A549 (cell line): ENCODE results near the gene TAF1A. TPM values are rescaled to one million over a fixed set of nuclear protein-coding genes. Genes with fewer than 3 reads are reported as not detected.

ENCODE experiments used
- ATAC-seq, 2 experiments: fragments of 200-7000 bp in 1 of 2; fragments of >200 bp in 1 of 2; cut with Nextera tagmentation in 1 of 2; cut with Tn5 transposase in 1 of 2; 3 replicates each; pipeline versions ENCODE4 v1.8.0 to v1.9.1; 2018 to 2020; ENCODE audit warnings: mild to moderate bottlenecking in 1 of 2, moderate library complexity in 1 of 2
- CTCF ChIA-PET: fragments of 300-600 bp; sonication (Branson Sonifier 250); formaldehyde crosslinking; extraction: SDS; loops from one replicate; lab custom pipeline; 2021; ENCODE audit warnings: antibody characterized with exemption, inconsistent platforms; lab: Yijun Ruan, JAX
- POLR2A ChIA-PET: fragments of 350-600 bp; formaldehyde crosslinking; extraction: SDS; loops from one replicate; lab custom pipeline; 2021; ENCODE audit warnings: antibody characterized with exemption, inconsistent platforms; lab: Yijun Ruan, JAX
- DNase-seq, 2 experiments: peaks; one replicate each; pipeline versions ENCODE4 v3.0.0 to v3.0.0-alpha.2; 2011 to 2016; ENCODE audit warnings: low read depth in 1 of 2, low spot score in 1 of 2
- FAIRE-seq: peaks from 2 replicates; lab custom pipeline; 2011; peaks lifted over from hg19 to GRCh38; lab: Jason Lieb, UNC
- H3K27ac ChIP-seq, 2 experiments: fragments of >200 bp; sonication (Bioruptor Twin); formaldehyde crosslinking; 3 replicates each; pipeline ENCODE4 v1.5.1; 2016 to 2017
- H3K4me1 ChIP-seq: fragments of >200 bp; sonication (Bioruptor Twin); formaldehyde crosslinking; 3 replicates; pipeline ENCODE4 v1.6.1; 2016
- H3K4me2 ChIP-seq: fragments of >200 bp; sonication (Bioruptor Twin); formaldehyde crosslinking; 3 replicates; pipeline ENCODE4 v1.6.1; 2016
- H3K4me3 ChIP-seq: fragments of >200 bp; sonication (Bioruptor Twin); formaldehyde crosslinking; 3 replicates; pipeline ENCODE4 v1.5.1; 2016
- H3K9me3 ChIP-seq: fragments of >200 bp; sonication (Bioruptor Twin); formaldehyde crosslinking; 3 replicates; pipeline ENCODE4 v1.6.1; 2016
- BHLHE40 ChIP-seq: IDR thresholded peaks from 2 replicates; pipeline ENCODE4 v1.6.1; 2012; ENCODE audit warnings: low read depth, low read length, inconsistent platforms
- CBX2 ChIP-seq: fragments of 200-600 bp; sonication (generic); IDR thresholded peaks from 2 replicates; pipeline ENCODE4 v1.6.1; 2016; ENCODE audit warnings: low read depth, mild to moderate bottlenecking, borderline replicate concordance
- CBX8 ChIP-seq: fragments of 200-600 bp; sonication (generic); IDR thresholded peaks from 2 replicates; pipeline ENCODE4 v1.6.1; 2016
- EHF ChIP-seq: fragments of 250-450 bp; sonication (Bioruptor Pico); IDR thresholded peaks from 2 replicates; pipeline ENCODE4 v1.5.0; 2020; ENCODE audit warnings: mild to moderate bottlenecking
- EHMT2 ChIP-seq: fragments of 200-600 bp; sonication (generic); IDR thresholded peaks from 2 replicates; pipeline ENCODE4 v1.6.1; 2016; ENCODE audit warnings: antibody characterized with exemption, low read depth, mild to moderate bottlenecking, moderate library complexity
- EP300 ChIP-seq, 2 experiments: fragments of >200 bp; sonication (Bioruptor Twin); formaldehyde crosslinking; IDR thresholded peaks; 2 replicates in 1 of 2; 3 replicates in 1 of 2; pipeline ENCODE4 v1.6.1; 2016 to 2017
- ESRRA ChIP-seq: fragments of 150-350 bp; IDR thresholded peaks from 2 replicates; pipeline ENCODE4 v1.6.1; 2014; ENCODE audit warnings: mild to moderate bottlenecking, low read length, borderline replicate concordance
- FOSL2 ChIP-seq, 2 experiments: fragments of 450-650 bp in 1 of 2; fragments of >200 bp in 1 of 2; sonication (Bioruptor Twin) in 1 of 2; formaldehyde crosslinking; IDR thresholded peaks; 2 replicates each; pipeline versions ENCODE4 v1.5.0 to v1.6.1; 2016 to 2020; ENCODE audit warnings: mild to moderate bottlenecking in 1 of 2, moderate library complexity in 1 of 2
- FOXS1 ChIP-seq: fragments of 250-450 bp; sonication (Bioruptor Pico); IDR thresholded peaks from 2 replicates; pipeline ENCODE4 v1.5.0; 2020; ENCODE audit warnings: mild to moderate bottlenecking, moderate library complexity
- HEYL ChIP-seq: fragments of 250-450 bp; sonication (Bioruptor Pico); IDR thresholded peaks from 2 replicates; pipeline ENCODE4 v1.8.0; 2021; ENCODE audit warnings: mild to moderate bottlenecking, moderate library complexity
- HOXB5 ChIP-seq: fragments of 250-450 bp; sonication (Bioruptor Pico); IDR thresholded peaks from 2 replicates; pipeline ENCODE4 v1.5.0; 2020; ENCODE audit warnings: mild to moderate bottlenecking, moderate library complexity
- JUN ChIP-seq, 2 experiments: fragments of >200 bp; sonication (Bioruptor Twin); formaldehyde crosslinking; IDR thresholded peaks; 2 replicates in 1 of 2; 3 replicates in 1 of 2; pipeline ENCODE4 v1.6.1; 2016 to 2017
- KDM1A ChIP-seq: fragments of 200-600 bp; sonication (generic); IDR thresholded peaks from 2 replicates; pipeline ENCODE4 v1.6.1; 2016; ENCODE audit warnings: low read depth, mild to moderate bottlenecking
- MAFK ChIP-seq: fragments of 450-650 bp; IDR thresholded peaks from 2 replicates; pipeline ENCODE4 v1.6.1; 2014; ENCODE audit not compliant: partially characterized antibody
- MAX ChIP-seq: IDR thresholded peaks from 2 replicates; pipeline ENCODE4 v1.6.1; 2012
- MAZ ChIP-seq: fragments of 150-350 bp; IDR thresholded peaks from 2 replicates; pipeline ENCODE4 v1.6.1; 2014; ENCODE audit warnings: antibody characterized with exemption, low read depth, low read length, borderline replicate concordance
- MYC ChIP-seq: IDR thresholded peaks from 2 replicates; pipeline ENCODE4 v1.6.1; 2012; ENCODE audit warnings: mild to moderate bottlenecking, inconsistent platforms, low read length, improper control_type of control experiment, borderline replicate concordance
- NFE2L2 ChIP-seq: fragments of 150-350 bp; conservative IDR thresholded peaks from 2 replicates; pipeline ENCODE4 v1.6.1; 2014; ENCODE audit warnings: low read length
- NR3C1 ChIP-seq: fragments of >200 bp; sonication (Bioruptor Twin); formaldehyde crosslinking; IDR thresholded peaks from 3 replicates; pipeline ENCODE4 v1.6.1; 2017
- PHF8 ChIP-seq: fragments of 200-600 bp; sonication (generic); IDR thresholded peaks from 2 replicates; pipeline ENCODE4 v1.6.1; 2016; ENCODE audit warnings: low read depth, mild to moderate bottlenecking, antibody characterized with exemption, moderate library complexity, borderline replicate concordance
- POLR2A ChIP-seq: IDR thresholded peaks from 2 replicates; pipeline ENCODE4 v1.6.1; 2012; ENCODE audit warnings: mild to moderate bottlenecking, low read length
- RAD21 ChIP-seq, 2 experiments: fragments of >200 bp in 1 of 2; sonication (Bioruptor Twin) in 1 of 2; formaldehyde crosslinking in 1 of 2; IDR thresholded peaks in 1 of 2; conservative IDR thresholded peaks in 1 of 2; 2 replicates in 1 of 2; 3 replicates in 1 of 2; pipeline ENCODE4 v1.6.1; 2012 to 2018; ENCODE audit warnings: inconsistent platforms in 1 of 2
- RARB ChIP-seq: fragments of 250-450 bp; sonication (Bioruptor Pico); IDR thresholded peaks from 2 replicates; pipeline ENCODE4 v1.8.0; 2021; ENCODE audit warnings: mild to moderate bottlenecking, moderate library complexity
- REST ChIP-seq: fragments of 200-600 bp; sonication (generic); IDR thresholded peaks from 2 replicates; pipeline ENCODE4 v1.6.1; 2016; ENCODE audit warnings: antibody characterized with exemption, mild to moderate bottlenecking, moderate library complexity
- RFX5 ChIP-seq: fragments of 450-650 bp; IDR thresholded peaks from 2 replicates; pipeline ENCODE4 v1.7.1; 2014; ENCODE audit warnings: antibody characterized with exemption, mild to moderate bottlenecking, moderate library complexity
- RNF2 ChIP-seq: fragments of 200-600 bp; sonication (generic); IDR thresholded peaks from 2 replicates; pipeline ENCODE4 v1.6.1; 2016; ENCODE audit warnings: low read depth, mild to moderate bottlenecking, antibody characterized with exemption, moderate library complexity, borderline replicate concordance
- TFCP2L1 ChIP-seq: fragments of 250-450 bp; sonication (Bioruptor Pico); IDR thresholded peaks from 2 replicates; pipeline ENCODE4 v1.5.0; 2021; ENCODE audit warnings: mild to moderate bottlenecking
- USF2 ChIP-seq: fragments of 450-650 bp; IDR thresholded peaks from 2 replicates; pipeline ENCODE4 v1.6.1; 2014; ENCODE audit warnings: antibody characterized with exemption
- ZC3H11A ChIP-seq: fragments of 450-650 bp; IDR thresholded peaks from 2 replicates; pipeline ENCODE4 v1.6.1; 2014; ENCODE audit warnings: antibody characterized with exemption, mild to moderate bottlenecking
- WGBS: methylation state at CpG from one replicate; pipeline ENCODE4 v1.1.6; 2017; ENCODE audit errors: missing lambda C conversion rate; 5-methylcytosine and 5-hydroxymethylcytosine counted together
- polyA plus RNA-seq, 4 experiments: library from polyadenylated mRNA; depleted of rRNA in 3 of 4; stranded (reverse); fragments of >200 nt; fragmentation: RNase III in 1 of 4; extraction: RNeasy Plus Mini Kit Qiagen cat#74134 plus additional on column Dnase treatment in 1 of 4; gene quantifications; 2 replicates in 3 of 4; 3 replicates in 1 of 4; pipeline ENCODE4 v1.2.3, GENCODE V29; 2011 to 2017

Gene TAF1A
- polyA plus RNA-seq, 2 of the 4 experiments (the other 2 are of a cell fraction), result 11.7 to 21.7 TPM

DNA sequence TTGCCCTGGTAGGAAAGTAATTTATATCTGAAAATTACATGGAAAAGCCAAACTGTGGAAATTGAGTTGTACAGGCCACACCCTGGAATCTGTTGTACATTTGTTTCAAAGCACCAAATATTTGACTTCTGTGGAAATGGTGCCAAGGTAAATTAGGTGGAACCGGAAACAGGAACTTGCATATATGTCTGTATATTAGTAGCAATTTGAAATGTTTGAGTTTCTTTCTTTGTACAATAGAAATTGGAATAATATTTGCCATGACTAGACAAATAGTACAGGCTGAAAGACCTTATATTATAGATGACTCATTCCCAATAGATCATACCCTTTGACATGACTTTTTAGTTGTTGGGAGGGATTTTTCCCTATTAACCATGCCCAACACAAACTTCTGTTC lies 10.5 kb upstream of the TAF1A start:
- Histone ChIP-seq H3K9me3 (0 out of 3 replicates have a peak, but pooled peaks cover 2% of the 10 kb centered on the region), H3K27ac (no peak overlapping the region), H3K4me2 (peak overlapping the region; percentile 18; the same call in 1 of the 3 replicates), H3K4me3 (no peak overlapping the region)
- WGBS, result 3% methylated on average over 1 of the region's 1 CpG
- peak in 1 of 2 experiments; percentile 12 for DNase-seq
- no peak for FAIRE-seq
- peak in 1 of 2 experiments; percentile 46; a peak in 1 of 6 replicates for ATAC-seq
- POLR2A ChIA-PET, result no interaction called here
- no peak for TF ChIP-seq NR3C1
- TF ChIP-seq MAFK, result peak; percentile 10
- no peak for TF ChIP-seq HOXB5 (CRISPR knock-in tag)
- TF ChIP-seq HEYL, result no peak
- peak; percentile 57 for TF ChIP-seq NFE2L2
- TF ChIP-seq CBX8, result no peak
- no peak for TF ChIP-seq PHF8
- no peak for TF ChIP-seq FOSL2 (IDR thresholded peaks at IDR 0.05)
- TF ChIP-seq FOSL2 (CRISPR knock-in tag; IDR thresholded peaks at IDR 0.05), result peak; percentile 42
- TF ChIP-seq, all 56 proteins: peak for 3
- CTCF ChIA-PET, result interaction anchor here (1.0 kb wide), 1 partner anchor 11 kb away, joined by 4 read pairs; the partner anchor contains the start of gene TAF1A
- H3K4me1 ChIP-seq, result peaks cover 8% of the 10 kb centered on the region; the same call in 2 of the 3 replicates

DNA sequence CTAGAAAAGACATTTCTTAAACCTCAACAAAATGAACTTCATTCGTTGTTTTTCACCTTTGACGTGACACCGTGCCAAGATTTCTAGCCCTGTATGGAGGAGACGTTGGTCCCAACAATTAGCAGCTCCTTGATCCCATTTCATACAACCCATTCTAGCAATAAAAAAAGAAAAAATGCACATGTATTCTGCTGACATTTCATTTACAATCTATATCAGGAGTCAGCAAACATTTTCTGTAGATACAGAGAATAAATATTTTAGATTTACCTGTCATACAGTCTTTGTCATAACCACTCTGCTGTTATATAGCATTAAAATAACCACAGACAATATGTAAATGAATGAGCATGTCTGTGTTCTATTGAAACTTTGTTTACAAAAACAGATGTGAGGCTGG lies 7.0 kb upstream of the TAF1A start:
- TF ChIP-seq POLR2A (no peak), MAFK (peak; percentile 44), JUN (IDR thresholded peaks at IDR 0.05) (no peak)
- ATAC-seq (no peak), DNase-seq (no peak), FAIRE-seq (no peak)
- Histone ChIP-seq H3K4me1 (peaks cover 8% of the 10 kb centered on the region; the same call in 2 of the 3 replicates), H3K27ac (no peak overlapping the region), H3K4me3 (no peak overlapping the region), H3K4me2 (no peak overlapping the region), H3K9me3 (peaks cover 9% of the 10 kb centered on the region; the same call in 1 of the 3 replicates)
- ChIA-PET POLR2A (no interaction called here), CTCF (no interaction called here)
- 45% methylated on average over 4 of the region's 4 CpGs for WGBS

DNA sequence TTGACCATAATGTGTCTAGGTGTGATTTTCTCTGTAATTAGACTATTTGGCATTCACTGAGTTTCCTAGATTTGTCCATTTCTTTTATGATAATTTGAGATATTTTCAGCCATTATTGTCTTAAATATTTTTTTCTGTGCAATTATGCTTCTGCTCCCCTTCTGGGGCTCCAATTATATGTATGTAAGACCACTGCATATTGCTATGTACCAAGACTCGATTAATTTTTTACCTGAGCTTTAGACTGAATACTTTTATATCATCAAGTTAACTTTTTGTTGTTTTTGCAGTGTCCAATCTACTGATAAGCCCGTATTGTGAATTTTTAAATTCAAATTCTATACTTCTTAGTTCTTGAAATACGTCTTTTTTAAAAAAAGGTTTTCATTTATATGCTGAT lies 5.1 kb upstream of the TAF1A start:
- H3K27ac ChIP-seq, result no peak overlapping the region
- WGBS, result 50% methylated on average over 3 of the region's 3 CpGs
- CTCF ChIA-PET, result interaction anchor here (0.7 to 2.0 kb wide), 3 partner anchors 10 to 130 kb away, joined by 3 to 6 read pairs (median 4); no protein-coding TSS in a partner anchor
- TF ChIP-seq EHF (no peak), JUN (IDR thresholded peaks at IDR 0.05) (no peak), BHLHE40 (no peak), TFCP2L1 (no peak), FOSL2 (IDR thresholded peaks at IDR 0.05) (no peak), FOSL2 (CRISPR knock-in tag; IDR thresholded peaks at IDR 0.05) (no peak), MYC (no peak), HEYL (no peak), RAD21 (conservative IDR thresholded peaks at IDR 0.05 in 1 of 2, IDR thresholded peaks at IDR 0.05 in 1 of 2) (no peak), MAZ (no peak), USF2 (no peak), EP300 (IDR thresholded peaks at IDR 0.05) (no peak), EHMT2 (no peak)
- H3K4me1 ChIP-seq, result peaks cover 5% of the 10 kb centered on the region; the same call in 1 of the 3 replicates
- POLR2A ChIA-PET, result no interaction called here
- ATAC-seq, result no peak
- H3K4me2 ChIP-seq, result no peak overlapping the region
- DNase-seq, result no peak
- no peak overlapping the region for H3K4me3 ChIP-seq
- peaks cover 9% of the 10 kb centered on the region; the same call in 1 of the 3 replicates for H3K9me3 ChIP-seq
- no peak for FAIRE-seq

DNA sequence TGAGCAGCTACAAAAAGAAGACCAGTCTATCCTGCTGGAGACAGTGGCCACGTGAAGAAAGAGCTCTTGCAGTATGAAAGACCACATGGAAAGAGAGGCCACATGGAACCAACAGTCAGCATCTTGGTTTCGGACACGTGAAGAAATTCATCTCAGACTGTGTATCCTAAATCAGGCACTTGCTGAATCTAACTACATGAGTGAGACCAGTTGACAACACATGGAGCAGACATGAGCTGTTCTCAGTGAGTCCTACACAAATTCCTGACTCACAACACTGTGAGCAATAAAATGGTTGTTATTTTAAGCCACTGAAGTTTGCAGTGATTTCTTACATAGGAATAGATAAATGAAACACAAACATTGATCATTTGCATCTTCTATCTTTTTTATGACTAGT lies 2.4 kb upstream of the TAF1A start:
- ATAC-seq (no peak), DNase-seq (no peak), FAIRE-seq (no peak)
- Histone ChIP-seq H3K9me3 (peaks cover 9% of the 10 kb centered on the region; the same call in 1 of the 3 replicates), H3K4me3 (no peak overlapping the region), H3K4me1 (peaks cover 12% of the 10 kb centered on the region; the same call in 1 of the 3 replicates), H3K4me2 (no peak overlapping the region), H3K27ac (no peak overlapping the region)
- WGBS, result 75% methylated on average over 3 of the region's 3 CpGs
- ChIA-PET CTCF (interaction anchor here (1.6 to 3.0 kb wide), 2 partner anchors 126 to 127 kb away, joined by 3 to 8 read pairs; no protein-coding TSS in a partner anchor), POLR2A (no interaction called here)
- TF ChIP-seq ZC3H11A (no peak), RARB (CRISPR knock-in tag) (no peak), REST (no peak), FOXS1 (CRISPR knock-in tag) (no peak), KDM1A (no peak), RNF2 (no peak), ESRRA (no peak), CBX2 (no peak), CBX8 (no peak), MAX (no peak), RFX5 (no peak), POLR2A (no peak), MAZ (no peak)
